Measurements from ENCODE around the gene GULP1.
"Not testable (repeated sequence)": the region's sequence is repeated elsewhere in the genome, so short reads cannot be mapped to it uniquely, and the experiment has no call there.

The GULP1 gene

DNA sequence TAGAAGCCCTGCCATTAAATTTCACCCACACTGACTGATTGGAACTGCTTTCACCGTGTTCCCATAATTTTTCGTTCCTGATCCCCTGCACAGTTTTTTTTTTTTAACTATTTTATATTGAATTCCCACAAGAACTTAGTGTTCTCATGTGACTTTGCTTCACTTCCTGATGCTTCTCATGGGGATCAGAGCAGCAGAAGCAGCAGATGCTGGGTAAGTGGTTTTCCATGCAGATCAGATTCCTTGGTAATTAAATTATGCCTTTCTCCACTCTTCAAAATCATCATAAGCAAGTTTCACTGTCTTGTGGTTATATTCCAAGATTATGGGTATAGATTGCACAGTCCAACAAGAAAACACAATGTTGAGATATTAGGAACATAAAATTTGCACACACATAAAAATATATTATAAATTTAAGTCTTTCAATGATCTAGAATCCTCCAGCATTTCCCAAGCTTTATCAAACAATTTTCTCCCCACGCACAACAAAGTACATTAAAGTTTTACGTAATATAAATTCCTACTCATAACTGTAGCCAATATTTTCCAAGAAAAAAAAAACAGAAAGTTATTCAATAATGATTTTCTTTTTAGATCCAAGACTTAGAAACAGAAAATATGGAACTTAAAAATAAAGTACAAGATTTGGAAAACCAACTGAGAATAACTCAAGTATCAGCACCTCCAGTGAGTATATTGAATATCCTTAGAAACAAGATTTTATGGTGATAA is 277.9 kb downstream of the GULP1 start:
- no peak for DNase-seq

- DNase-seq = no peak
These were observed 278.7 kb downstream of the GULP1 start for GRCh38 chr2:188570370-188570769.

GRCh38 chr2:188571543-188572303 is 280.0 kb downstream of the GULP1 start:
- no peak for DNase-seq

- no peak for DNase-seq
These were observed 280.9 kb downstream of the GULP1 start for GRCh38 chr2:188572592-188572991.

GRCh38 chr2:188573453-188573852 is 281.8 kb downstream of the GULP1 start:
- DNase-seq = no peak

DNA sequence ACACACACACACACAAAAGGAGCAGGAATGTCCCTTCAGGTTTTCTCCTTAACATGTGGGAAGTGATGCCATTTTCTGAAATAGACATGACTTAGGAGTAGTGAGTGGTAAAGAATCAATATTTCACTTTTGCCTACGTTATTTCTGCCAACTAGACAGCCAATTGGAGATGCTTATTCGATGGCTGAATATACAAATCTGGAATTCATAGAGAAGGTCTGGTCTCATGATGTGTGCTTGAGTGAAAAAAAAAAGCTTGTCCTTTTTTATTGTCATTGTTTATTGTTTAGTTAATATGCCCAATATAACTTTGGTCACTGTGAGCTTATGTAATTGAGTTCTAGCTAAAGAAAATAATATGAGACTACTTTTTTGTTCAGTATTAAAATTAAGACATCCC is 284.3 kb downstream of the GULP1 start:
- no peak for DNase-seq

DNA sequence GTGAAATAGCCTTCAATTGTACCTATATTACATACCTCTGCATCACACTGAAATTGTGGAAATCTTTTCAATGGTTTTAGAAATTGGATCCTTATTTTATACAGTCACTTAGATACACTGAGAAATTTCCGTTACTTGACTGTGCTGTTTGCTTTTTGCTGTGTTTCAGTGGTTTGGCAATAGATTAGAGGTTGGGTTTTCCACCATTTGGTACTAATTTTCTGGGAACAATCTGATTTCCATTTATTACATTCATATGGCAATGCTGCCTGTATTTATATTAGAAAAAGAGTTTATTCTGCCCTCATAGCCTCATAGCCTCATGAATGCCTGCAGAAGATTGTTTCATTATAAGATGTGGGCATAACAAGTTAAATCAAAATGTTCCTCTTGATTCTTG is 285.0 kb downstream of the GULP1 start:
- DNase-seq = no peak

GRCh38 chr2:188577231-188577630 is 285.6 kb downstream of the GULP1 start:
- DNase-seq = no peak

GRCh38 chr2:188580738-188581137 is 289.1 kb downstream of the GULP1 start:
- no peak for DNase-seq

DNA sequence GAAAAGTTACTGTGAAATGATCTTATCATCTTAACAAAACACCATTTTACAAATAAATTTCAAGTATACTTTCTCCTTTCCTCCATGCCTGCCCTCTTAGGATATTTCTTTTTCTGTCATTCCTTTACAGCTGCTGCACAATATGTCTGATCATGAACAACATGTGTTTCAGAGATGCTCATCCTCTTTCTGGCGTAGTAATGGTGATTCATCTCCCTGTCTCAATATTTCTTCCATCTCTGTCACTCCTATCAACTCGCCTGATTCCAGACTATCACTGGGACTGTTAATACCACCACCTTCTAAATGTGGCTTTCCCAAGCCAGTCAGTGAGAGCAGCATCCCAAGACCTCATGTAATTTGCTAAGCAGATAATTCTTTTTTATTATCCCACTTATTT is 290.5 kb downstream of the GULP1 start:
- DNase-seq = no peak

DNA sequence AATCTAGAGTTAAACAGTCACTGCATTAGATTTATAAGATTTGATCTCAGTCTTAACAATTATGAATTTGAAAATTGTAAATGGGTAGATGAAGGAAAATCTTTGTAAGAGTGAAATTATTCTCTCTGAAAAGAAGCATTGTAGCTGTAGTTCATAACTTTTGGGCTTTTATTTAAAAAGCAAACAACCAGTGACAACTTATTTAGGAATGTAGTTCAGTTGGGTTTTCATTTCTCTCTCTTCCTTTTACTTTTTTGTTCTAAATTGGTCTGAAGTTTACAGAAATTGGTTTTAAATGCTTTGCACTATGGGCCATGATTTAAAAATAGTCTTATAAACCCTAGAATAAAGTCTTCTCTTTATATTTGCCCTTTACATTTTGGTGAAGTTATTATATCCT is 296.6 kb downstream of the GULP1 start:
- DNase-seq = no peak

DNA sequence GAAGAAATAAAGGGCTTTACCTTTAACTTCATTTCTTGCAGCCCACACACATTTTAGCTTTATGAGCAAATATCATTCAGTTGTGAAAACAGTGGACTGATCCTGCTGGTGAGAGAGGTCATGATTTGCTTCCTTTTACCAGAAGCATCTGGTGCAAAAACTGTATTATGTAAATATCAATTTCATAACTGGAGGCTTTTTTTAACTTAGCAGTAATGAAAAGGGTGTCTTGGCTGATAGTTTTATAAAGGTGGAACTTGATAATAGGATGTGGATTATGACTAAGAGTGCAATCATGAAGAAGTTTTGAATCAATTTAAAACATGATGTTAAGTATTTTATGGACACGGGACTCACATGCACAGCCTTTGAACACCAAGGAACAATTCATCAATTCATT is 304.4 kb downstream of the GULP1 start:
- DNase-seq = no peak

- no peak for DNase-seq
These were observed 306.9 kb downstream of the GULP1 start for GRCh38 chr2:188598551-188598950.

DNA sequence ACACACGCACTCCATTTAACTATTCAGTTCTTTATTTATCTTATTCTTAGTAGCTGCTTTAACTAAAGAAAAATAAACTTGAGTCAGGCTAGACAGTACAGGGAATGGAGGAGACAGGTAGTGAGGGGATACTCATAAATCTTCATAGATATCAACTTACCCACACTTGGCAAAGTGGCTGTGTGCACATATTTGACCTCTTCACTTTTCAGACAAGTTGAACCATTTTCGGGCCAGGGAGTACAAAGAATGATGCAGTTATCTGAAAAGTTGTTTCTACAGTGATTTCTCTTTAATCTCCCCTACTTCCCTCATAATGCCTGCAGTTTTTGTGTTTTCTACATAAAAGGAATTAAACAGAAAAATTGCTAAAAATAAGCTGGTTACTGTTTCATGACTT is 307.5 kb downstream of the GULP1 start:
- DNase-seq = no peak

DNA sequence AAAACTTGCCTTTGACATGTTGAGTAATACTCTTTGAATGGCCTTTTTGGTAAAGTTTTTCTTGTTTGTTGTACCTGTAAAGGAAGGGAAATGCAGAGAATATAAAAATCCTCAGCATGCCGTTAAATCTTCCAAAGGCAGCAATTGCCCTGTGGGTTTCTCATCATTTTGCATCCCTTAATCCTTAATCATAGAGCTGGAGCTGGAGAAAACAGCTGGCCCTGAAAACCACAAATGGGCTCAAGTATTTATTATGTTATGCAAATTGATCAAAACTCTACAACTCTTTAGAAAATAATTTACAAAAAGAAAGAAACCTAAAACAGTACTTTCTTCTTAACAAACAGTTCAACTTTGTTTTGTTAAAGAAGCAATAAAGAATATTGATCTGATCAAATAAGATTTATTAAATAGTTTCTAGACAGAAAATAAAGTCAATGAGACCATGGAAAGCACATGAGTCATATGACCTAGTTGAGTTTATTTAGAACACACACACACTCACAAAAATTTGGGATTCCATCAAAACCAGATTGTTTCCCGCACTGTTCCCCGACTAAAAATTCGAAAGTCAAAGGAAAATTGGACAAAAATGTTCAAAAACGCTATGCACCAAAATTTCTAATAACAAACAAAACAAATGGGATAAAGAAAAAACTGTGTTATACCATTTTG is 309.0 kb downstream of the GULP1 start:
- DNase-seq = no peak

DNA sequence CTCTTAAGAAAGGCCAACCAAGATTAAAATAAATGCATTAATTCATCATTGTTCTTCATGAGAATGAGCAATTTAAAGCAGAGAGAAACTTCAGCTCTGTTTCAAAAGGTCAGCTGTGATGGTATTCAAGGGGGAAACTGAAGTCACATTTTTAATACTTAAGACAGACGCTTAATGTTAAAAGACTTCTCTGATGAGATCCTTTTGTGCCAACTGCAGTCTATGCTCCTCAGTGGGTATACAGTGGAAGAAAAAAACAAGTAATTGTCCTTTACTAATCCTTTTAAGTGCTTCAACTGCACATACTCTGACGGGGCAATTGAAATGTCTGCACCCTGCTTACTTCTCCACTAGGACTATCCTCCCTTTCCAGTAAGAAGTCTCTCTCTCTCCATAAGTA is 309.7 kb downstream of the GULP1 start:
- DNase-seq = no peak

- no peak for DNase-seq
These were observed 310.3 kb downstream of the GULP1 start for GRCh38 chr2:188601927-188602326.

DNA sequence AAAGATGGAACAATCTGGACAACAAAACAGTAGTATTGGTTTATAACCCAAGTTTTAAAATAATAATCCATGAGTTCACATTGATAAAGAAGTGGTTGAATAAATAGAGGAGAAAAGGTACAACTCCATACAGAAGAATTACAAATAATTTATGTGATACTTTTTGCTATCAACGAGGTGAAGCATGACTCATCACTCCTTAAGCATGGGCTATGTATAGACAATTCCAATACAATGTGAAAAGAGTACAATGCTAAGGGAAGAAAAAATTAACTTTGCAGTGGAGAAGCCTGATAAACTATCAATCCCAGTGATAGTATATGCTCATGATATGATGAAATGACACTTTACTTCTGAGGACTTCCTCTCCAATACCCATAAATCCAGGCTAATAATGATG is 312.9 kb downstream of the GULP1 start:
- no peak for DNase-seq

- DNase-seq = not testable (repeated sequence)
These were observed 314.2 kb downstream of the GULP1 start for GRCh38 chr2:188605609-188606584.

GRCh38 chr2:188606596-188606995 is 314.9 kb downstream of the GULP1 start:
- DNase-seq = not testable (repeated sequence)

- no peak for DNase-seq
These were observed 315.8 kb downstream of the GULP1 start for GRCh38 chr2:188607501-188607900.

- no peak for DNase-seq
These were observed 317.8 kb downstream of the GULP1 start for GRCh38 chr2:188609321-188610049.
